HTR-8/SVneo (cell line): ENCODE measurements around the gene HNRNPM.

Experiments used
- DNase-seq: peaks from one replicate; pipeline ENCODE4 v3.0.0; 2011; ENCODE audit warnings: low spot score, mixed read lengths; ENCODE audit not compliant: insufficient read length
- FAIRE-seq: peaks from 2 replicates; lab custom pipeline; 2011; peaks lifted over from hg19 to GRCh38; lab: Jason Lieb, UNC

Gene HNRNPM

GRCh38 chr19:8457209-8457608, 12.4 kb downstream of the HNRNPM start:
- FAIRE-seq, result no peak
- no peak for DNase-seq

GRCh38 chr19:8457827-8458226, 13.1 kb downstream of the HNRNPM start:
- DNase-seq (no peak), FAIRE-seq (no peak)

- DNase-seq (no peak), FAIRE-seq (no peak)
Measured at GRCh38 chr19:8458380-8458779, 13.6 kb downstream of the HNRNPM start.

GRCh38 chr19:8459095-8459494, 14.3 kb downstream of the HNRNPM start:
- DNase-seq (no peak), FAIRE-seq (no peak)

GRCh38 chr19:8459520-8460270, 14.9 kb downstream of the HNRNPM start:
- FAIRE-seq (peak; percentile 76), DNase-seq (peak; percentile 62)

DNA sequence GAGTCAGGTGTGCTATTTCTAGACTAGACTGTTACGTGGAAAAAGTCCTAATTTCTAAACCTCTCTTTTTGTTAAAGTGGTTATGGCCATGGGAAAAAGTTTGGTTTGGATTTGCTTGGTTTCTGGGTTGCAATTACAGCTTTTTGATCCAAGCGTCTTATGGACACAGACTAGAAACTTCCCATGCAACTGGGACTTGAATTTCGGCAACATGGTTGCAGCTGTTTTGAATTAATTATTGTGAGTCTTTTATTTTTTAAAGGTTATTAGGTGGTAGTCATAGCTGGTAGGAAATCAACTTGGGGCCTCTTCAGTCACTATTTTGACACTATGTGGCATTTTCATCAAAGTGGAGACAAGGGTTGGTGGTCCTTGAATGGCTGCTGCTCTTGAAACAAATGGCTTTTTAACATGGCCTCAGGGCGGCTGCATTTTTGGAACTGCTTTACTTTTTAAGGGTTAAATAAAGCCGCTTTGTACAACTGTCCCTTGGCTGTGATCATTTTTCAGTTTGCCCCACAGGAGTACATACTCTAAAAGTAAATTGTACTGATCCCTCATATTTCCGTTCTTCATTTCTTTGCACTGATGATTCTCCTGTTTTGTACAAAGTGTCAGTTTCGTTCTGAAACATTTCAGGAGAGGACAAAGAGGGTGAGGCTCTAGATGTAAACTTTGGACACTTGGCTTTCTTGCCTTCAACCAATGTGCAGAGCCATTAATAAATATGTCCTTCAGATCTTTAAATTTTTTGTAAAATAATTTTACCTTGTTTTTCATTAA, 15.9 kb downstream of the HNRNPM start:
- FAIRE-seq, result no peak
- no peak for DNase-seq

DNA sequence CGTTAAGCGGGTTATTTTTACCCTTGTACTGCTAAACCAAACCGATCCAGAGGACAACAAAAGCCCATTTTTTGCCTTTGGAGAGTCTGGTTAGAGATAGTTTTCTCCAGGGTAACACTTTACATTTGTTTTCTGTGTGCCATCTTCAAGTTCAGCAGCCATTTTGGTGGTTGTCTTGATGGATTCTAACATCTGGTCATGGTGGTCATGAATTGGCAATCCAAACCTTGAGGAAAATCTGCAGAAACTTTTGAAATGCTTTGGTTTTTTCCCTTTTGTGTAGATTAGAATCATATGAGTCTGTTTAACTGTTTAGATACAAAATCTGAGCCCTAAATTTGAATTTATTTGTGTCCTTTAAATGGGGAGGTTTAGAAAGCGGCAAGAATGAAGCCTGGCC, 16.6 kb downstream of the HNRNPM start:
- DNase-seq, result no peak
- no peak for FAIRE-seq

DNA sequence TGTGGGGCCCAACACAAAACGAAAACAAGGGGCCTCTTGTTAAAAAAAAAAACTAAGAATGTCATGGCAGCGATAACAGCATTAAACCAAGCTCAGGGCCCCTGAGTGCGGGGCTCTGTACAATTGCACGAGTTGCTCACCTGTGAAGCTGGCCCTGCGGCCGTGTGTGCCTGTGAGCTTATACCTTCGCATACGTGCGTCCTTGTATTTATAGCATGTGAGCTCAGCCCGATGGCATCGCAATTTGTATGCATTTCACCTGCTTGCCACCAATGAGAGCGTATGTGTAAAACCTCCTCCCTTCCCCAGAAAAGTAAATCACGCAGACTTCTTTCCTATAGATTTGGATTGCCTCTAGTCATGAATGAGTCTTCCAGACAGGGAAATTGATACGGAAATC, 17.1 kb downstream of the HNRNPM start:
- no peak for DNase-seq
- FAIRE-seq, result no peak

- DNase-seq (no peak), FAIRE-seq (no peak)
Measured at GRCh38 chr19:8462571-8462970, 17.8 kb downstream of the HNRNPM start.

GRCh38 chr19:8463365-8463764, 18.6 kb downstream of the HNRNPM start:
- DNase-seq (no peak), FAIRE-seq (no peak)

DNA sequence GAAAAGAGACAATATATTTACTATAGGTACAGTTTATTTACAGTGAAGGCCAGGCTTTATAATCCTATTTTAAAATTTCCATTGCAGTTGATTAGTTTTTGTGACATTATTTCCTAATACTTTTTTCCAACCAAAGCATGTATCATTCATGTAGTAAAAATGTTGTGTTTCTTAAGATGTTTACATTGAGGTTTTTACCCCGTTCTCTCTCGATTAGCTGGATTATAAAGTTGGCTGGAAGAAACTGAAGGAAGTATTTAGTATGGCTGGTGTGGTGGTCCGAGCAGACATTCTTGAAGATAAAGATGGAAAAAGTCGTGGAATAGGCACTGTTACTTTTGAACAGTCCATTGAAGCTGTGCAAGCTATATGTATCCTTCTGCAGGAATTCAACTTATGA, 21.2 kb downstream of the HNRNPM start:
- DNase-seq (no peak), FAIRE-seq (no peak)

DNA sequence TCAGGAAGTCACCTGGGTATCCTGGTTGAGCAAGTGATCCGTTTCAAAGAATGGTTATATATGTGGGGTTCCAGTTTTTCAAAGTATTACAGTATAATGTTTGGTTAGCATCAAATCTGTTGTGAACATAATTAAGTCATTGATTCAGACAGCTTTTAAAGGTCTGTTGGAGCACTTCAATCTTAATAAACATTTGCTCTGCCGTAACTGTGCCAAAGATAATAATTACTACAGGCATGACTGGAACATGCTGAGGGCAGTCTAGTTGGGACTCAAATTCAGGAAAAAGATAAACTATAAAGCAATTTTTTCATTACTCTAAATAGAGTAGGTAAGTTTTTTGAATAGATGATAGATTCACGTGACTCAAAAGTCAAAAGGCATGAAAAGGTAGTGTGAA, 23.3 kb downstream of the HNRNPM start:
- DNase-seq (no peak), FAIRE-seq (no peak)

GRCh38 chr19:8468761-8469373, 24.1 kb downstream of the HNRNPM start:
- FAIRE-seq (no peak), DNase-seq (no peak)

DNA sequence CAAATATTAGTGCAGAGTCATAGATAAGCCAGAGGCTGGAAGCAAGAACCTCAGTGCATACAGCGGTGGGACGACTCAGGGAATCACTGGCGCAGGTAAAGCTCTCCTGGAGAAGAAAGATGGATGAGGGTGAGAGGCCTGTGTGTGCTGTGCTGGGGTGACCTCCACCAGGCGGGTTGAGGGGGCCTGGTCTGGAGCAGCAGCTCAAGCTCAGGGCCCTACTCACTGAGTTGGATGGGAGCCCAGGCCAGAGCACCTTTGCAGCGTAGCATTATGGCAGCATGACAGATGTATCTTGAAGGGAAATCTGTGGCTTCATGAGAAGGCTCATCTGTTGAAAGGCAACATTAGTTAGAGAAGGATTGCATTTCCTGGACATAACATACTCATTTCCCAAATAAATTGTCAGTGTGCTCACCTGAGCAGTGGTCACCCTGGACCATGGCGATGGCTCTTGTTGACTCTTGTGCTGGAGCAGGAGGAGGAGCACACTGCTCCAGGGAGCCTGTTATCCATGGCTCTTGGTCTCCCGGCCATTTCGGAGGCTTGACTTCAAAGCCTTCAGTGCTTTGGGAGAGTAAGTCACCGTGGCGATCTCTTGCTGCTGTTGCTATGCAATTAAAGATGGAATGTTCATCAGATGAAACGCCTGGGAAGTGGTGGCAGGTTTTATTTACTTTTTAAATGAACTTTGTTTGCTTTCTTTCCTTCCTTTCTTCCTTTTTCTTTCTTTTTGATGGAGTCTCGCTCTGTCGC, 25.0 kb downstream of the HNRNPM start:
- FAIRE-seq, result no peak

GRCh38 chr19:8473648-8474476, 29.1 kb downstream of the HNRNPM start:
- DNase-seq, result no peak
- FAIRE-seq, result no peak

More for the DNA sequence above, 25.0 kb downstream of the HNRNPM start:
- DNase-seq, result no peak

- FAIRE-seq, result no peak
- DNase-seq, result no peak
Measured at GRCh38 chr19:8475005-8475404, 30.2 kb downstream of the HNRNPM start.

- no peak for FAIRE-seq
Measured at GRCh38 chr19:8476524-8476923, 31.7 kb downstream of the HNRNPM start.

DNA sequence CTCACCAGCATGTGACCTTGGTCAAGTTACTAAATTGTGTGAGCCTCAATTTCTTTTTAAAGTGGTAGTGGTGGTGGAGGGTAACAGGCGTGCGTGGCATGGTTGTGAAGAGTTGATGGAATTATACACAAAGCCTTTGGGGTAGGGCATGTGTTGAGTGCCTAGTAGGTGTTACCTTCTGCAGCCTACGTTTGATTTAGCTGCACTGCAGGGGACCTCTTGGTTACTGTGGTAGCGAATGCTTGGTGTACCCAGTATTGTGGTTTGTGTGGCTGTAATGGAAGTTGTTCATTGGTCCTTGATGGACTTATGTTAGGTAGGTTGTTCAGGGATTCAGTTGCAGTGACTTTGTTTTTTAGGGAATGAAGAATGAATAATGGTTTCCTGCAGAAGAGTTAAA, 33.1 kb downstream of the HNRNPM start:
- DNase-seq, result no peak
- no peak for FAIRE-seq

More at GRCh38 chr19:8476524-8476923, 31.7 kb downstream of the HNRNPM start:
- no peak for DNase-seq

- FAIRE-seq (no peak), DNase-seq (no peak)
Measured at GRCh38 chr19:8478598-8478997, 33.8 kb downstream of the HNRNPM start.

DNA sequence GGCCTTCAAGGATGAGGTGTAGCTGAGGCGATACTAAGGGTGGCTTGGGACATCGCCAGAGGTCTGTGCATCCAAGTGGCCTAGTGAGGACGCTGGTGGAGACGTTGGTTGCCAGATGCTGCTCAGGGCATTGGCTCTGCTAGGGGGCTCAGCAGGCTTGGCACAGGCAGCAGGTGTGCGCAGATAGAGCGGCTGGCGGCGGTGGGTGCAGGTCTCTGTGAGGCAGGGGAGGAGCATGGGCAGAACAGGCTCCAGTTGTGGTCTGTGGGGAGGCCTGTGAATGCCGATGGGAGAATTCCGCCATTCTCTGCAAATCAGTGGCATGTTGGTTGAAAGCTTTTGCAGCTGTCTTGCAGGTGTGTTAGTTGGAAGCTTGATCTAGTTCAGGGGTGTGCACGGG, 36.4 kb downstream of the HNRNPM start:
- no peak for DNase-seq
- no peak for FAIRE-seq
